GM21528 (cell line): ENCODE measurements around the gene SLC25A44.

Experiments
- ATAC-seq: cut with Tn5 transposase; IDR thresholded peaks from one replicate; pipeline ENCODE4 v1.9.1; 2021; ENCODE audit warnings: mild to moderate bottlenecking, moderate library complexity; ENCODE audit not compliant: unreplicated experiment, low FRiP score

The SLC25A44 gene

DNA sequence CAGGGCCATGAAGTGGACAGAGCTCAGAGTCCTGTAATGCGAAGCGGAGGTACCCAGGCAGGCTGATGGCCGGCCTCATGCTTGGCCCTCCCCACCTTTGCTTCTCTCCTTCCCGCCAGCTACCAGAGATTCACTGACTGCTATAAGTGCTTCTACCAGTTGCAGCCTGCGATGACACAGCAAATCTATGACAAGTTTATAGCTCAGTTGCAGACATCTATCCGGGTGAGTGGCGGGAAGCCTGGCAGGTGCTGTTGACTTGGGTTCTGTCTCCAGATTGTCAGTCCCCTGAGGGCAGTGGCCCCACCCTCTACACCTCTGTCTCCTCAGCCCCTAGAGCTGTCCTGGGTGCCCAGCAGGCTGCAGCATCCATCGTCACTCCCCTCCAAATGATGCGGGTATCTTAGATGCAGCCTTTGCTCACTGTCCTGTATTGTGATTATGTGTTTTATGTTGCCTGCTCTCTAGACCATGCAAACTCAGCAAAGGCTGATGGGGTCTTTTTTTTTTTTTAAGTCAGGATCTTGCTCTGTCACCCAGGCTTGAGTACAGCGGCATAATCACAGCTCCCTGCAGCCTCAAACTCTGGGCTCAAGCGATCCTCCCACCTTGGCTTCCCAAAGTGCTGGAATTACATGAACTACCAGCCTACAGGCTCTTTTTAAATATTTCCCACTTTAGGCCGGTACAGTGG lies 38.4 kb downstream of the SLC25A44 start:
- no peak for ATAC-seq

DNA sequence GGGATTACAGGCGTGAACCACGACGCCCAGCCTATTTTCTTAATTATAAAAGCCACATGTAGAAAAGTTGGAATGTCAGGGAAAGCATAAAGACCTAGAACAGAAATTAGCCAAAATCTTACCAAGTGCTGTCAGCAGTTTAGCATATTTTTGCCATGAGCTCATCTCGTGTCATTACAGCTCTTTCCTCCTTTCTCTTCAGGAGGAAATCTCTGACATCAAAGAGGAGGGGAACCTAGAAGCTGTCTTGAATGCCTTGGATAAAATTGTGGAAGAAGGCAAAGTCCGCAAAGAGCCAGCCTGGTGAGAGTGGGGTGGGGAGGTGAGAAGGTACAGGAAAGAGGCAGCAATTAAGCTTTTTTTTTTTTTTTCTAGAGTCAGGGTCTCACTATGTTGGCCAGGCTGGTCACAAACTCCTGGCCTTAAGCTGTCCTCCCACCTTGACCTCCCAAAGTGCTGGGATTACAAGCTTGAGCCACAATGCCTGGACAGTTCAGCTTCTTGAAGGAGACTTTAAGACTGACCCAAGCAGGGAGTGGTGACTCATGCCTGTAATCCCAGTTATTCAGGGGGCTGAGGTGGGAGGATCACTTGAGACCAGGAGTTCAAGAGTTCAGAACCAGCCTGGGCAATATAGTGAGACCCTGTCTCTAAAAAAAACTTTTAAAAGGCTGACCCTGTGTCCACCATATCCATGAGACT lies 39.7 kb downstream of the SLC25A44 start:
- no peak for ATAC-seq

DNA sequence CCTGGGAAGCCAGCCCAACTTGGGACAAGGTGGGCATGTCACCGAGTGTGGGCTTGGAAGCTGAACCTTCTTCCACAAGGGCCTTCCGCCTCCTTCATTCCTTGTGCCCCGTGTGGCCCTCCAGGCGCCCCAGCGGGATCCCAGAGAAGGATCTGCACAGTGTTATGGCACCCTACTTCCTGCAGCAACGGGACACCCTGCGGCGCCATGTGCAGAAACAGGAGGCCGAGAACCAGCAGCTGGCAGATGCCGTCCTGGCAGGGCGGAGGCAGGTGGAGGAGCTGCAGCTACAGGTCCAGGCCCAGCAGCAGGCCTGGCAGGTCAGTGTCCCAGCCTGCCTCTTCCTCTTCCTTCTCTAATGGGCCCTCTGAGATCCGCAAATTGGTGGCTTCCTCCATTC lies 42.3 kb downstream of the SLC25A44 start:
- no peak for ATAC-seq

DNA sequence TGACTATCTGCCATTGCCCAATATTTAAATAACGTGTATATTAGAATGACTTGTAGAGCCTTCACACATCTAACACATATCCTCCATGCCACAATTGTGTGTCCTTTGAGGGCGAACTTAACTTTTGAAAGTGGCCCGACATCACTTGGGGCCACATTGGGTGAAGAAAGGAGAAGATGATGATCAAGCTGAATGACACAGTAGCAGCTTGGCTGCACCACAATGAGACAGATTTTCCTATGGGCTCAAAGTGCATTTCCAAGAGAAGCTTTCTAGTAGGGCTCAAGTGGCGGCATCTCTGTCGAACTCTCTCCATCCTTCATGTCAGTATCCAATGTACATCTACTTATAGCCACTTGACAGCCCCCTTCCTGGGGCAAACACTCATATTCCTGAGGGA lies 44.3 kb downstream of the SLC25A44 start:
- no peak for ATAC-seq

DNA sequence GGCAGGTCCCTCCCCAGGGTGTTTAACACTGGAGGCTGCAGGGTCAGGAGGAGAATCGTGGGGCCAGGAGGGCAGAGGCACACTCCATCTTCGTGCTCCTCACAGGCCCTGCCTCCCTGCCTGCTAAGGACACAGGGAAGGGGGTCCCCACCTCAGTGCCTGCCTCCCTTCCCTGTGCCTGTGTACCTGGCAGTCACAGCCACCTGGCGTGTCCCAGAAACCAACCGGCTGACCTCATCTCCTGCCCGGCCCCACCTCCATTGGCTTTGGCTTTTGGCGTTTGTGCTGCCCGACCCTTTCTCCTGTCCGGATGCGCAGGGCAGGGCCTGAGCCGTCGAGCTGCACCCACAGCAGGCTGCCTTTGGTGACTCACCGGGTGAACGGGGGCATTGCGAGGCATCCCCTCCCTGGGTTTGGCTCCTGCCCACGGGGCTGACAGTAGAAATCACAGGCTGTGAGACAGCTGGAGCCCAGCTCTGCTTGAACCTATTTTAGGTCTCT lies 47.5 kb downstream of the SLC25A44 start:
- ATAC-seq = no peak

DNA sequence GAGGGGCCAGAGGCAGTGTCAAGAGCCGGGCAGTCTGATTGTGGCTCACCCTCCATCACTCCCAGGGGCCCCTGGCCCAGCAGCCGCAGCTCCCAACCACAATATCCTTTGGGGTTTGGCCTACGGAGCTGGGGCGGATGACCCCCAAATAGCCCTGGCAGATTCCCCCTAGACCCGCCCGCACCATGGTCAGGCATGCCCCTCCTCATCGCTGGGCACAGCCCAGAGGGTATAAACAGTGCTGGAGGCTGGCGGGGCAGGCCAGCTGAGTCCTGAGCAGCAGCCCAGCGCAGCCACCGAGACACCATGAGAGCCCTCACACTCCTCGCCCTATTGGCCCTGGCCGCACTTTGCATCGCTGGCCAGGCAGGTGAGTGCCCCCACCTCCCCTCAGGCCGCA lies 48.0 kb downstream of the SLC25A44 start, which contains the start of gene BGLAP:
Gene BGLAP (plus strand): TSS at position 259 of the 400 bp plus-strand sequence. CDS start 48 bp downstream, at position 307.
- ATAC-seq = no peak

DNA sequence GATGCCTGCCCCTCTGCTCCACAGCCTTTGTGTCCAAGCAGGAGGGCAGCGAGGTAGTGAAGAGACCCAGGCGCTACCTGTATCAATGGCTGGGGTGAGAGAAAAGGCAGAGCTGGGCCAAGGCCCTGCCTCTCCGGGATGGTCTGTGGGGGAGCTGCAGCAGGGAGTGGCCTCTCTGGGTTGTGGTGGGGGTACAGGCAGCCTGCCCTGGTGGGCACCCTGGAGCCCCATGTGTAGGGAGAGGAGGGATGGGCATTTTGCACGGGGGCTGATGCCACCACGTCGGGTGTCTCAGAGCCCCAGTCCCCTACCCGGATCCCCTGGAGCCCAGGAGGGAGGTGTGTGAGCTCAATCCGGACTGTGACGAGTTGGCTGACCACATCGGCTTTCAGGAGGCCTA lies 48.8 kb downstream of the SLC25A44 start:
- ATAC-seq = no peak

DNA sequence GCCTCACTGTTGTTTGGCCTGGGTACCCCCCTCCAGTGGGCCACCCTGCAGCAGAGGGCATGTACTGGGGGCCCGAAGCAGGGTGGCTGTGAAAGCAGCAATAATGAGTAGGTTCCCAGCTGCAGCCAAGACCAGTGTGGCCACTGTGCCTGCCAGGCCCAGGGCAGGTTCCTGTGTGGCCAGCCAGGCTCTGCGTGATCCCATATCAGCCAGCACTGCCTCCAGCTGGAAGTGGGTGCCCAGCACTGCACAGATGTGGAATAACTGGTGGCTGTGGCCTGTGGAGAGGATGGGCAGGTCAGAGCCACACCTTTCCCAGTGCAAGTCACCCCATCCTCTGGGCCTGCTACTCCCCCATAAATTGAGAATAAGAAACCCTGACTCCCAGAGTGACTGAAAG lies 50.2 kb downstream of the SLC25A44 start:
- ATAC-seq = no peak

DNA sequence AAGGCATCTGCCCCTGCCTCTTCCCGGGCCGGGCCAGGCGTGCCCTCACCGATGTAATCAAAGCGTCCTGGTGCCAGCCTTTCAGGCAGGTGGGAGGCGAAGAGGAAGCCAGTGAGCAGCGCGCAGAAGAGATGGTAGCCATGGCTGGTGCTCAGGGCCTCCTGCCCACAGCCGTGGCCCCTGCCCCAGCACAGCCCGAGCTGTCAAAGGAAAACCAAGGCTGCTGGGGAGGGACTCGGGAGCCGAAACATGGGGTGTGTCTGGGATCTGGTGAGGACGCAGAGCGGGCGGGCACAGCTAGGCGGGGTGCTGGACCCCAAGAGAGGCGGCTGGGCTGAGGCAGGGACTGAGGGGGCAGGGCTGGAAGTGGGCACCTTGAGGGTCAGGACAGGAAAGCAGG lies 50.8 kb downstream of the SLC25A44 start:
- no peak for ATAC-seq

DNA sequence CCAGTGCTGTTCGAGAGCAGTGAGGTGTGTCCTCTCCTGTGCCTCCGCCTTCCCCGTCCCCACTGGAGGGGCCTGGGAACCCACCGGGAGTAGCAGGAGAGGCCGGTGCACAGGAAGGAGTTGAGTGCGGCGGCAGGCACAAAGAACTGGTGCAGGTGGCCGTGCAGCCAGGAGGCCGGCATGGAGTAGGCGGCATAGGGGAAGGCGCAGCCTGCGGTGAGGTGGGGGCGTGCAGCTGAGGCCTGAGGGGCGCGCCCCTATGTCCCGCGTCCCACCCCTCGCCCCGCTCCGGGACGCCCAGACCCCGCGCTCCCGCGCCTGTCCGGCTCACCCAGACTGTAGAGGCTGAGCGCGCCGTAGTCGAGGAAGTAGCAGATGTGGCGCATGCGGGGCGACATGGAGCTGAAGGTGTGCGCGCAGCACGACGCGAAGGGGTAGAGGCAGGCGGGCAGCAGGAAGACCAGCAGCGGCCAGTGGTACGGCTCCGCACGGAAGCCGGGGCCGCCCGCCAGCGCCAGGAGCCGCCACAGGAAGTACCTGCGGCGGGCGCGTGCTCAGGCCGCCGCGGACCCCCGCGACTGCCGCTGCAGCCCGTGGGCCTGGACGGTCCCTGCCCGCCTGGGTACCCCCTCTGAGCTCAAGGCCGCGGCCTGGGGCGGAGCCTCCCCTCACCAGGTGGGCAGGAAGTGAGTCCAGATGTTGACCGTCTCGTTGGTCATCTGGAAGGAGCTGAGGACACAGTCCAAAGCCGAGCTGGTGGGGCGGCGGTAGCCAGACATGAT lies 51.7 kb downstream of the SLC25A44 start:
- ATAC-seq = no peak

DNA sequence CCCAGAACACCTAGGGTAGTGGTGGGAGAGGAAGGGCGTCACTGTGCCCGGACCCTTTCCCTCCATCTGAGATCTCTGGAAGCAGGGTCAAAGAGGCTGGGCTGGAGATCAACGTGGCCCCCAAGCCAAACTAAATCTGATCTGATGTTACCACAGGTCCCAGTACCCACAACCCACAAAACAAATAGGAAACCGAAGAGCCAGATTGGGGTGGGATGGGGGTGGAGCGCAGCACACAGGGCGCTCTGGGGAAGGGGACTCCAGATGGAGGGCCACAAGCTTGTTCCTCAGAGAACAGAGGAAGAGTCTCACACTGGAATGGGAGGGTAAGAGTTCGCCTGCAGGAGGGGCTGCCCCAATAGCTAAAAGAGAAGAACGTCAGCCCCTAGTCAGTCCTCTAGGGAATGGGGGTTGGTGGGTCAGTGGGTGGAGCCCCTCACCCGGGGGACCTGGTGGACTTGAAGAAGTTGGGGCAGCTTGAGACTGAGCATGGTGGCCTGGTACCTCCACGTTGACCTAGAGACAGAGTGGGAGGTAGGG lies 52.4 kb downstream of the SLC25A44 start:
- no peak for ATAC-seq

DNA sequence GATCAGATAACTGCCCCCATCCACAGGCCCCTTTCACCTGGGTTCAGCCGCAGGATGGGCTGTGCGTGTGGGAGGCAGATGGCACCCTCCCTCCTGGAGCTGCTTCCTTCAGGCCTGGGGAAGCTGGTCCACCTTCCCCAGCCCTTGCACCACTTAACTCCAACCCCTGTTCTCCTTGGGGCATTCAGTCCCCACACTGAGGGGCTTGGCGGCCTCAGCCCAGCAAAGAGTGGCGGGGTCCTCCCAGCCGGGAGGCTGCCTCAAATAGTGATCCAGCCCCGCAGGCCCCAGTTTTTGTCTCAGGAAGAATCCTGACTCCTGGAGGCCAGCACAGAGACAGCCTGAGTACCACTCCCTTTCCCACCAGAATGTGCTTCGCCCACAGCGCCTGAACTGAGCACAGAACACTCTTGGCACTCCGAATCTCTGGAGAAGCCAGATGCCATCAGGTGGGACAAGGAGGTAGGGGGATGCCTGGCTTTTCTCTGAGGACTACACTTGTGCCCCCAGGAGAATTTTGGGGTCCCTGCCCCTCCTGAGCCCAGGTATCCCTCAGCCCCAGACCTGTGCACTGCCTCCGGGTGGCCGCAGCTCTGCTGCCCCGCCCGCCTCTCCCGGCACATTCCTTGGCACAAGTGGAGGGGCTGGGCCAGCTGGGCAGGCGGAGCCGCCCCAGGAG lies 53.0 kb downstream of the SLC25A44 start:
- ATAC-seq = no peak

DNA sequence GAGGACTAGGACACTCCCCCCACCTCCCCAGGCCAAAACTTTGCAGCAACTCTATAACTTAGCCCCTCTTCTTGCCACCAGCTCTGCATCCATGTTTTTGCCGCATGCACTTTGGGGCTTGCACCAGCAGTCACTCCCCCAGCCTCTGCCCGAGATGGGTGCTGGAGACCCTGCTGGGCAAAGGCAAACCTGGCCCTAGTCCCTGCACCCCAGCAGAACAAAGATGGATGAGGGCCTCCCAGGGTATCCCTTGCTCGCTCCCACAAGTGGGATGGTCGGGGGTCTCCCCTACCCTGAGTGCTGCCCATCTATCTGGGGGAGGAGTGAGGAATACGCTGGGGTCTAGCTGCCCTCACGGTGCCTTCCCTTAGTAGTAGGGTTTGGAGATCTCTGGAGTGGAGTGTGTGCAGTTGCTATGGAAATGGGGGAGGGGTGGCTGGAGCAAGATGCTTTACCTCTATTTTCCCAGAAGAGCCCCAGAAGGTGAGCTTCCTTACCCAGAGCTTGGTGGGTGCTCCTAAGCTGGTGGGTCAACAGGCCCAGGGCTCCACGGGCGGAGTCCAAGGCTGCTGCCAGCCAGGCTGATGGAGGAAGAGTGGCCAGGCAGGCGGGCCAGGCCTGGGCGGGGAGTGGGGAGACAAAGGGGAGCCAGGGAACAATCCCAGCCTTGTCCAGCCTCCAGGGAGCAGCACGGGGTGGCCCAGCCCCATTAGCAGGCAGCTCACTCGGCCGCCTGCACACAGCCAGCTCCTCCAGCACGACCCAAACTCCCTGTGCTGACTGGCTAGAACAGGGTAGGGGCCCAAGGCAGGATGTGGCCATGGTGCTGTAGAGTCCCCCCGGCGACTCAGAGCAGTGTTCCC lies 53.8 kb downstream of the SLC25A44 start, which contains the start of gene PAQR6:
Gene PAQR6 (minus strand): TSS at position 597 of the 863 bp plus-strand sequence. CDS start 1,325 bp downstream, outside the sequence.
- no peak for ATAC-seq

DNA sequence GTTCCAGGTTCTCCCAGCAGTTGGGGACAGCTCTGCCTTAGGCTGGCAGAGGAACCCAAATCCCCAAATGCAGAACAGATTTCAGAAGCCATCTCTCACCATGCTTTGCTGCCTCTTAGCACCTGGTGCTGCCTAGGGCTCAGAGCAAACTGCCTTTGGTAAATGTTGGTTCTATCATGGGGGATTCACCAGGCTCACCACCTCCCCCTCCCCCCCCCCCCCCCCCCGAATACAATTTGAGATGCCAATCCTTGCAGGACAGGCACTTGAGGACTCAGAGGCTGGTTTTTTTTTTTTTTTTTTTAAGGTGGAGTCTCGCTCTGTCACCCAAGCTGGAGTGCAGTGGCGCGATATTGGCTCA lies 54.4 kb downstream of the SLC25A44 start:
- ATAC-seq = no peak

DNA sequence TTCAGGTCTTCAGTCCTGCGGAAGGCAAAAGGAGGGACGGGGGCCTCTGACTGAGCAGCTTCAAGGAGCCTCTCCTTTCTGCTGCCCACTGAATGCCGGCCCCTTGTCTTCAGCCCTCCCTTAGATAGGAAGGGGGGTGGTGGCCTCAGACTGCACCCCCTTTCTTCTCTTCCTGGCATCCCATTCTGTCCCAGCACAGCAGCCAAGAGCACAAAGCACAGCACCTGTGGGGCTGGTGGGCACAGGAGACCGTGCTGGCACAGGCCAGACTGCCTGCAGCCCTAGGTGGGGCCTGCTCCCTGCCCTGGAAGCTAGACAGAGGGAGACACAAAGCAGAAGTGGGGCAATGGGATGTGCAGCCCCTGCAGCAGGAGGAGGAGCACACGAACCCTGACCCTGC lies 55.7 kb downstream of the SLC25A44 start:
- no peak for ATAC-seq

DNA sequence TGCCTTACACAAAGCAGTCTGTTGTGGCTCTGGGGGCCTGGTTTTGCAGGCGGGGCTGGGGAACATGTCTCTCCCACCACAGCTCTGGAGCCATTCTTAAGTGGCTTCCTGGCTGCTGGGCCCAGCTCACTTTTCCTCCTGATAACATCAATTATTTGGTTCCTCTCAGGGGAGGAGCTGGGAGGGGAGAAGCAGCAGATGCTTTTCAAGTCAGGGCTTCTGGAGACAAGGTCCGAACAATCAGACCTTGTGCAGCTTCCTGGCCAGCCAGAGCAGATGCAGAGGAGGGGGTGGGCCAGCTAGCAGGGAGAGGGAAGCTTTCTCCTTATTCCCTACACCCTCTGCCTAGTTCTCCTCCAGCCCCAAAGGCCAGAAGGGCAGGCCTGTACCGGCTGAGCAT lies 57.6 kb downstream of the SLC25A44 start:
- ATAC-seq = no peak

DNA sequence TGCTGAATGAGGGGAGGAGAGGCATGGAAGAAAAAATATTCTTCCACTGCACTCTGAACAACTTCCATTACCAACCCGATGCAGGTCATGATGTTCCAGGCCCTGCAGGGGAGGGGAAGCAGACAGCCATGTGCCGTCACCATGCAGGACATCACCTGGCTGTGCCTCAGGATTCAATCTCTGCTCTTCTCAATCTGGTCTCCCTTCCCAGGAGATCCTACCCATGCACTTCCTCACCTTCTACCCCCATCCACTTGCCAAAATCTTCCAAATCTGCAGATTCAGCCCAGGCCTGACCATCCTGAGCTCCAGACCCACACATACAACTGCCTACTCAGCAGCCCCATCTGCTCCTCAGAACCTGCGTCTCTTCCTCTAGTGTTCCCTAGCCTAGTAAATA lies 59.7 kb downstream of the SLC25A44 start:
- ATAC-seq = no peak

DNA sequence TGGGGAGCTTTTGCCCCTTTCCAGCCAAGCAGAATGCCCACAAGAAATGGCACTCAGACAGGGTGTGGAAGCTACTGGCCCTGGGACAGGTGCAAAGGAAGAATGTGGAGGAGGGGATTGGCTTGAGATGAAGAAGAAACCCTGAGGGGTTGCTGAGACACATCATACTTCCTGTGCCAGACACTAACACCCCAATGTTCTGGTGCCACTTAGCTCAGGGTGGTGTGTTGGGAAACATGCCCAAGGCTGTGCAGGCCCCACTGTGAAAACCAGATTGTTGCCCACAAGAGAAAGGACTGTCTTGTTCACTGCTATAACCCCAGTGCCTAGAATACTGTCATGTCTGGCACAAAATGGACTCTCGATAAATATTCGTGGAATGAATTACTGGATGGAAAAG lies 63.8 kb downstream of the SLC25A44 start:
- ATAC-seq = no peak

DNA sequence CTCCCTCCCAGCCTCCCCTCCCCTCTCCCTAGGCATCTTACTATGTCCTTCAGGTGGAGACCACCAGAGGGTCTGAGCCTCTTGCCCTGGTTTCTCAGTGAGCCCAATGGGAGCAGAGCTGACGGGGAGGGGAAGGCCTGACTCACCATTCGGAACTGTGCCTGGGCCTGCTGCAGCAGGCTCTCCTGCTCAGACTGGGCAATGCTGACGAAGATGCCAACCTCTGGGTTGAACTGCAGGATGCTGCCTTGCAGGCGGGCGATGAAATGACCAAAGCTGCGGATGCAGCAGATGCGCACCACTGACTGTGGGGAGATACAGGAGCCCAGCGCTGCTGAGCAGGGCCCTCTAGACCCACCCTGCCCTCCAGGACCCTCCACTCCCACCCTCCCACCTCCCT lies 65.0 kb downstream of the SLC25A44 start:
- no peak for ATAC-seq
